RCC 7860 (cell line): Measurements from ENCODE around the gene S100A5.
"Not testable (repeated sequence)": the region's sequence is repeated elsewhere in the genome, so short reads cannot be mapped to it uniquely, and the experiment has no call there.

Experiments used
- DNase-seq: peaks from one replicate; pipeline ENCODE4 v3.0.0-alpha.2; 2015; ENCODE audit warnings: low spot score
- FAIRE-seq: peaks from 2 replicates; lab custom pipeline; 2012; peaks lifted over from hg19 to GRCh38; lab: Jason Lieb, UNC

The S100A5 gene

DNA sequence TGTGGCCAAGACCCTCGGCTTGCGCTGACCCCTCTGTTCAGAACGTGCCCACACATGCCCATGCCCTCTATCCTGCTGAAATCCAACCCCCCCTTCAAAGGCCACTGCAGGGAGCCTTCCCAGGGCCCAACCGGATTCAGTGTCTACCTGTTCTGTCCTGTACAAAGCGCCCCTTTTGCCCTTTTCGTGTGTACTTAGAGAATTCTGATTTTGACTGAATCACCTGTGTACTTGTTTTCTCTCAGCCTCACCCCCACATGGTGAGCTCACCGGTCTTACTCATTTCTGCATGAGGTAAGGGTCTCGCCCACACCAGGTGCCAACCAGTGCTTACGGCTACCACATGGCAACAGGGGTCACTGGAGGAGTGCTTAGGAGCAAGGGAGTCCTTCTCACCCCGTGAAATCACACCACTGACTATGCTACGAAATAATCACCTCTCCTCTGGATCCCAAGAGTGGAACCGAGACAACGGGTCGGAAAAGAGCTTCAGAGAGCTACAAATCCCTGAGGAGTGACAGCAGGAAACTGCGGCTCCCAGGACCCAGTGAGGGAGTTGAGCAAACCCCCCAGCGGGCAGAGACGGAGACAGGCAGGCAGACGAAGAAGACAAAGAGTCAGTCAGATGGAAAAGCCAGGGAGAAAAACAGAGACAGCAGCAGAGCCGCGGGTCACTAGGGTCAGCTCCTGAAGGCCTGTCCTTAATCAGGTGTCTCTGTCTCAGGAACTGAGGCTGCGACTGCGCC is 27.1 kb upstream of the S100A5 start:
- peak; percentile 78 for FAIRE-seq
- peak; percentile 92 for DNase-seq

GRCh38 chr1:153566414-153567371 is 26.0 kb upstream of the S100A5 start:
- FAIRE-seq = peak; percentile 90

GRCh38 chr1:153565529-153566374 is 25.0 kb upstream of the S100A5 start, which contains the start of gene S100A2:
TSS of gene S100A2 (minus strand) at chr1:153565844. CDS start at chr1:153563877, 1,967 bp downstream.
- FAIRE-seq (peak; percentile 90), DNase-seq (peak; percentile 98)

More at GRCh38 chr1:153566414-153567371, 26.0 kb upstream of the S100A5 start:
- DNase-seq = peak; percentile 99

DNA sequence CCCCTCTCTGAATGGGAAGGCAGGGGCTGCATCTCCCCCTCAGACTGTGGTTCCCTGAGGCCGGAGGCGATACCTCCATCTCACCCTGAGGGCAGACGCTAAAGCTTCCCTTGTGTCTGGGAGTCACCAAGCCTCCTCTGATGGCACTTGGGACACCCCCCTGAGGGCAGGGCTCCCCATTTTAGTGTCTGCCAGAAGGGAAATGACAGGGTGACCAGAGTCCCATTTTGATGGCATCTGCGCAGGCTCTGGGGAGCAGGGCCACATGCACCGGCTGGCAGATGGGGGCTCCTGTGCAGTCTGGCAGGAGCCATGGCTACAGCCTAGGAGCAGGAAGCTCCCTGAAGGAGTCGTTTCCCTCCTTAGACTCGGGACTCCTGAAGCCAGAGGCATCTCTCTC is 23.3 kb upstream of the S100A5 start:
- DNase-seq (no peak), FAIRE-seq (no peak)

GRCh38 chr1:153563483-153563901 is 22.8 kb upstream of the S100A5 start:
- FAIRE-seq = no peak
- DNase-seq = no peak

DNA sequence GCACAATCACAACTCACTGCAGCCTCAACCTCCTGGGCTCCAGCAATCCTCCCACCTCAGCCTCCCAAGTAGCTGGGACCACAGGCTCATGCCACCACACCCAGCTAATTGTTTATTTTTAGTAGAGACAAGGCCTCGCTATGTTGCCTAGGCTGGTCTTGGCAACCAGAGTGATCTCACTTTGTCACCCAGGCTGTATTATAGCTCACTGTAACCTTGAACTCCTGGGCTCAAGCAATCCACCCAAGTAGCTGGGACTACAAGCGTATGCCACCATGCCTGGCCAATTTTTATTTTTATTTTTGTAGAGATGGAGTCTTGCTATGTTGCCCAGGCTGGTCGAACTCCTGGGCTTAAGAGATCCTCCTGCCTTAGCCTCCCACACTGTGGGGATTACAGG is 21.3 kb upstream of the S100A5 start:
- not testable (repeated sequence) for FAIRE-seq, DNase-seq

DNA sequence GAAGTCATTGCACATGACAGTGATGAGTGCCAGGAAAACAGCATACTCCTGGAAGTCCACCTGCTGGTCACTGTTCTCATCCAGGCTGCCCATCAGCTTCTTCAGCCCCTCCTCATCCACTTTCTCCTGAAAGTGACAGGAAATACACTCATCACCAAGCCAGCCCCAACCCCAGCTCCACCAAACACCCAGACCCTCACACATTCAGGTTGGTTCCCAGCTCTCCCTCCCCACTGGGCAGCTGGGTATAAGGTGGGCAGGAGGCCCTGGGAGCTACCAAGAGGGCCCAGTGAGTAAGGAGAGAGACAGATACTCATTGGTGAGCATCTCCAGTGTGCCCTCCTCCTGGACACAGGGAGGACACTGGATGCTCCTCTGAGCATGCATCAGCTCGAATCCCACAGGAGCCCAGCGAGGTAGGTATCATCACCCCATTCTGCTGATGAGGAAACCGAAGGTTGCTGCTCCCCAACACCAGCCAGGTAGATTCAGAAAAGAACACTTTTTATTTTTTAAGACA is 20.8 kb upstream of the S100A5 start:
- FAIRE-seq = no peak
- no peak for DNase-seq

- DNase-seq = no peak
Observed at GRCh38 chr1:153560771-153561465, 20.2 kb upstream of the S100A5 start.

GRCh38 chr1:153560241-153560640 is 19.5 kb upstream of the S100A5 start:
- FAIRE-seq = no peak
- no peak for DNase-seq

More at GRCh38 chr1:153560771-153561465, 20.2 kb upstream of the S100A5 start:
- FAIRE-seq = no peak

DNA sequence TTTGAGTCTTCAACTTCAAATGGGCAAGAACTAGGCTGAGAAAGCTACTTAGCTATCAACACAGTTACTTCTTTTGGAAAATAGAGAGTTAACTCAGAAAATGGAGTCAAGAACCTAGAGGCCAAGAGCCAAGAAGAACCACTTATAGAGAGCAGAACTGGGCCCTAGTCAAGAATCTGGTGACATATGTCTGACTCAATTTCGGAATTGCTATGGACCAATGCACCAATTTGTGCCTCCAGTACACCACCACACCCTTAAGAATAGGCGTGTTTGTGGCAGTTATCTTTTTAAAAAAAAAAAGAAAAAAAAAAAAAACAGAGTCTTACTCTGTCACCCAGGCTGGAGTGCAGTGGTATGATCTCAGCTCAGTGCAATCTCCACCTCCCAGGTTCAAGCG is 17.1 kb upstream of the S100A5 start:
- FAIRE-seq = no peak
- DNase-seq = no peak

DNA sequence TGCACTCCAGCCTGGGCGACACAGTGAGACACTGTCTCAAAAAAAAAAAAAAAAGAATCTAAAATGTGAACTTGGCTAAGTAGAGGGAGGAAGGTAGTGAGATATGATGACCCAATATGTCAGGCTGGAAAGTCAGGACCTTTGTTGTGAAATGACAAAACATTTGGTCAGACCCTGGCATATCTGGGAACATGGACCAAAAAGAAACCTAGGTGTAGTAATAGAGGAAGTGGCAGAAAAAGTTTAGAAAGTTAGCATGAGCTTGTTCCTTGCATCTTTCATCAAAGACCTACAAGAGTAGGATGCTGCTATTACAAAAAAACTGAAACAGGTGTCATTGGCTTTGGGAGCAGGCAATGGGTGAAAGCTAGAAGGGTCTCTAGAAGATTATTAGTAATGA is 15.6 kb upstream of the S100A5 start:
- no peak for FAIRE-seq
- DNase-seq = no peak

GRCh38 chr1:153553830-153554541 is 13.3 kb upstream of the S100A5 start:
- FAIRE-seq (no peak), DNase-seq (peak; percentile 25)

- FAIRE-seq (no peak), DNase-seq (no peak)
Observed at GRCh38 chr1:153553096-153553495, 12.4 kb upstream of the S100A5 start.

GRCh38 chr1:153552335-153552734 is 11.6 kb upstream of the S100A5 start:
- DNase-seq (no peak), FAIRE-seq (no peak)

GRCh38 chr1:153550827-153551500 is 10.2 kb upstream of the S100A5 start:
- FAIRE-seq (no peak), DNase-seq (no peak)

DNA sequence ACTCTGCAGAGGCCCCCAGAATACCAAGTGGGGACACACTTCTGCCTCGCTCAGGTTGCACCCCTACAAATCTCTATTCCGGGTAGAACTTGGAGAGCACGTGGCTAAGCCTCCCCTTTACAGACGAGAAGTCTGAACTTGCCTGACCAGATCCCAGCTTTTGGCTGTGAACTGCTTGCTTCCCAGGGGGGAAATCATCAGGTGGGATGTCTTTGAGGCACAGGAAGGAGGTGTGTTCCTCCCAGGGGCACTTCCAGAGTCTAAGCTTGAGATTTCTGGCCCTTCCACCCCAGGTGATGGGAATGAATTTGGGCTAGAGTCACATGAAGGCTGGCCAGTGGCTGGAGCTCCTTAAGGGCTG is 9.6 kb upstream of the S100A5 start:
- DNase-seq (no peak), FAIRE-seq (no peak)

DNA sequence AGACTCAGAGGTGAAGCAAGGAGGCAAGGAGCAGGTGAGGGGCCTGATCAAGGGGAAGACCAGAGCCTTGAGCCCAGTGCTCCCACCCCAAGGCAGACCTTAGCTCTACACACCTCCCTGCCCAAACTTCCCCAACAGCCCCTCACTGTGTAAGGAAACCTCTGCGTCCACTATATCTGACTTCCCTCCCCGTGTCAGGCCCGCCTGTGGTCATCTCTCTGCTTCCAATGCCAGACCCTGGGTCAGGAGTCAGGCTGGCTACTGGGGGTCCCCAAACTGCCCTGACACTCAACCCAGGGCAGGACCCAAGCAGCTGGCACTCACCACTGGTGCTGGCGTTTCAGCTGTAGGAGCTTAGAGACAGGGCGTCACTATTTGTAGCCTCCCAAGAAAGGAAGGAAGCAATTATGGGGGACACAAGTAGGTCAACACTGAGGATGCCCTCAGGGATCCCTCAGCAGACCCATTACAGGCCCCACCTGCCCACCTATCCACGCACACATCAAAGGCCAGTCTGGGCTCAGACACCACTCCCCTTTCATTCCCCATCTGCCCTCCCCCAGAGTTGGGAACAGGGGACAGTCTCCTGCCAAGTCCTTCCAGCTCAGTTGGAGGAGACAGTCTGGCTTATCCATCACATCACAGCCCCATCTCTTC is 9.1 kb upstream of the S100A5 start:
- DNase-seq = no peak
- no peak for FAIRE-seq
